Ishikawa (cell line): ENCODE results near the gene PSG4.
"Not testable (repeated sequence)": the region's sequence is repeated elsewhere in the genome, so short reads cannot be mapped to it uniquely, and the experiment has no call there.

Experiments used
- EP300 ChIP-seq: IDR thresholded peaks from 2 replicates; pipeline ENCODE4 v1.6.1; 2012; ENCODE audit warnings: borderline replicate concordance
- TAF1 ChIP-seq: IDR thresholded peaks from 2 replicates; pipeline ENCODE4 v1.6.1; 2012; ENCODE audit warnings: low read depth, mild to moderate bottlenecking
- TF ChIP-seq, protein P1 (sequence below): IDR thresholded peaks from 2 replicates; pipeline ENCODE4 v1.6.1; 2012

DNA sequence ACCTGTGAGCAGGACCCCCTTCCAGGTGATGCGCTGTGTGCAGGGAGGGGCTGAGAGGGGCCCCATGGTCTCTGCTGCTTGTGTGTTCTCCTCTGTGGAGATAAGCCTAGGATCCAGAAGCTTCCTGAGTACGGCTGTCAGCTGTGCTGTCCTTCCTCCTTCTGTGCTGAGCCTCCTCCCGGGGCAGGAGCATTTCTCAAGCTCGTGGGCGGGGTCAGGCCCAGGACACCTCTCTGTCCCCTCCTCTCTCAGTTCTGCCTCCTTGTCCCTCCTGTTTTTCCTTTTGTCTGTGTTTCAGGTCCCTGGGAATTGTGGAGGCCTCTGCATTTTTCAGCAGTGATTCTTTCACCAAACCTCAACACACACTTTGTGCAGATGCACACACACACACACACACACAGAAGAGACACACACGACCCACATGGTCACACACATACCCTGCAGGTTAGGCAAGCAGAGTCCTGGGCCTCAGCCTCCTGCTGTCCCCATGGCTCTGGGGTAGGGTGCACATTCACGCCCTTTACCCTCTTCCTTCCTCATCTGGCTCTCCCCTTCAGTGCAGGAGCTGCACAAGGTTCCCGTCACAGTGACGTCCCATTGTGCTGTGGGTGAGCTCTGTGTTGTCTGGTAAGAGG is at the start of gene PSG4:
- TF ChIP-seq EP300, TAF1: not testable (repeated sequence)
- TF ChIP-seq, protein P1, sequence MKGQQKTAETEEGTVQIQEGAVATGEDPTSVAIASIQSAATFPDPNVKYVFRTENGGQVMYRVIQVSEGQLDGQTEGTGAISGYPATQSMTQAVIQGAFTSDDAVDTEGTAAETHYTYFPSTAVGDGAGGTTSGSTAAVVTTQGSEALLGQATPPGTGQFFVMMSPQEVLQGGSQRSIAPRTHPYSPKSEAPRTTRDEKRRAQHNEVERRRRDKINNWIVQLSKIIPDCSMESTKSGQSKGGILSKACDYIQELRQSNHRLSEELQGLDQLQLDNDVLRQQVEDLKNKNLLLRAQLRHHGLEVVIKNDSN: not testable (repeated sequence)
